ENCODE results near the gene TRMT61B. TPM values are rescaled to one million over a fixed set of nuclear protein-coding genes. Genes with fewer than 3 reads are reported as not detected.

The TRMT61B gene
- total and polyA plus RNA-seq, 2 donors (not counting 1 experiment from before 2014, with no cell fraction given): 15.5 to 20.3 TPM

DNA sequence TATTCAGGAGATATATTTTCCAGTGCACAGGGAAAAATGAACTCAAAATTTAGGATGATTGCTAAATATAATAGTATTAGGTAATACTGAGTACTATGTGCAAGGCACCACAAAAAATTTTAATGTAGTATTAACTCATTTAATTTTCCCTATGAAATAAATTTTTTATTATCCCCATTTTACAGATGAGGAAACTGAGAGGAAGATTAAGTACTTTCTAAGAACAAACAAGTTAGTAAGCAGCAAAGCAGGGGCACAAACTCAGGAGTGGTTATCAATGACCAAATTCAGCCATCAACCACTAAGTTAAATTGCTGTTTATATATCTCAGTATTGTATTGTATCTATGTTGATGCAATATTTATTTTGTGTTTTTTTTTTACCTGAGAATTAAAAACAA lies 45.2 kb downstream of the TRMT61B start:
- Histone ChIP-seq H3K4me1 (ENCODE audit: control insufficient read depth in 2 of 2, insufficient read depth in 2 of 2, low read length in 2 of 2) (no peaks in the 10 kb centered on the region), H4K20me1 (ENCODE audit: control insufficient read depth, insufficient read depth, low read length, poor library complexity, severe bottlenecking) (no peaks in the 10 kb centered on the region), H3K4me3 (ENCODE audit: control extremely low read depth in 1 of 5, extremely low read depth in 1 of 5, insufficient read depth in 1 of 5, low read depth in 2 of 5, low read length in 4 of 5) (no peak overlapping the region), H3K9me3 (ENCODE audit: control extremely low read depth in 1 of 3, control insufficient read depth in 2 of 3, insufficient read depth in 1 of 3, low read length in 2 of 3) (no peaks in the 10 kb centered on the region), H3K27me3 (replicated peaks in 1 of 4; ENCODE audit: control extremely low read depth in 1 of 4, control insufficient read depth in 3 of 4, insufficient read depth in 4 of 4, low read length in 3 of 4) (no peaks in the 10 kb centered on the region), H3K27ac (ENCODE audit: low read length in 2 of 2) (no peak overlapping the region), H3K36me3 (replicated peaks in 1 of 2; ENCODE audit: control extremely low read depth in 1 of 2, control insufficient read depth in 1 of 2, extremely low read depth in 1 of 2, insufficient read depth in 2 of 2, low read length in 1 of 2) (no peaks in the 10 kb centered on the region), H3K9ac (ENCODE audit: low read length) (no peak overlapping the region), H3K79me2 (ENCODE audit: control insufficient read depth, insufficient read depth, low read length) (no peaks in the 10 kb centered on the region), H3K4me2 (replicated peaks; ENCODE audit: low read depth, low read length, poor library complexity, severe bottlenecking) (no peak overlapping the region), H2AFZ (ENCODE audit: insufficient read depth, low read depth, low read length, poor library complexity, severe bottlenecking) (no peak overlapping the region)
- no peak overlapping the region for H3K27ac Mint-ChIP-seq
- H3K4me3 Mint-ChIP-seq: no peak overlapping the region
- TF ChIP-seq, protein P1, sequence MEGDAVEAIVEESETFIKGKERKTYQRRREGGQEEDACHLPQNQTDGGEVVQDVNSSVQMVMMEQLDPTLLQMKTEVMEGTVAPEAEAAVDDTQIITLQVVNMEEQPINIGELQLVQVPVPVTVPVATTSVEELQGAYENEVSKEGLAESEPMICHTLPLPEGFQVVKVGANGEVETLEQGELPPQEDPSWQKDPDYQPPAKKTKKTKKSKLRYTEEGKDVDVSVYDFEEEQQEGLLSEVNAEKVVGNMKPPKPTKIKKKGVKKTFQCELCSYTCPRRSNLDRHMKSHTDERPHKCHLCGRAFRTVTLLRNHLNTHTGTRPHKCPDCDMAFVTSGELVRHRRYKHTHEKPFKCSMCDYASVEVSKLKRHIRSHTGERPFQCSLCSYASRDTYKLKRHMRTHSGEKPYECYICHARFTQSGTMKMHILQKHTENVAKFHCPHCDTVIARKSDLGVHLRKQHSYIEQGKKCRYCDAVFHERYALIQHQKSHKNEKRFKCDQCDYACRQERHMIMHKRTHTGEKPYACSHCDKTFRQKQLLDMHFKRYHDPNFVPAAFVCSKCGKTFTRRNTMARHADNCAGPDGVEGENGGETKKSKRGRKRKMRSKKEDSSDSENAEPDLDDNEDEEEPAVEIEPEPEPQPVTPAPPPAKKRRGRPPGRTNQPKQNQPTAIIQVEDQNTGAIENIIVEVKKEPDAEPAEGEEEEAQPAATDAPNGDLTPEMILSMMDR (IDR thresholded peaks at IDR 0.05): no peak
- no peak for TF ChIP-seq EZH2 (IDR thresholded peaks at IDR 0.05; ENCODE audit: borderline replicate concordance, insufficient read depth, low read depth, low read length, poor library complexity, severe bottlenecking)
- H3K4me1 Mint-ChIP-seq: peaks cover 3% of the 10 kb centered on the region
- no peaks in the 10 kb centered on the region for H3K9me3 Mint-ChIP-seq (ENCODE audit: insufficient read depth)
- CTCF ChIA-PET: interaction anchor here (0.7 to 2.2 kb wide), 4 partner anchors 231 to 418 kb away, joined by 3 to 5 read pairs (median 4); no protein-coding TSS in a partner anchor
- no peaks in the 10 kb centered on the region for H3K27me3 Mint-ChIP-seq
- ATAC-seq (ENCODE audit: low read depth): no peak
- POLR2A ChIA-PET: no interaction called here
- intact Hi-C loops (cut with micrococcal nuclease): loop anchor here (5.0 kb wide), 3 partner anchors 82 to 482 kb away; no protein-coding TSS in a partner anchor
- no peak for DNase-seq

DNA sequence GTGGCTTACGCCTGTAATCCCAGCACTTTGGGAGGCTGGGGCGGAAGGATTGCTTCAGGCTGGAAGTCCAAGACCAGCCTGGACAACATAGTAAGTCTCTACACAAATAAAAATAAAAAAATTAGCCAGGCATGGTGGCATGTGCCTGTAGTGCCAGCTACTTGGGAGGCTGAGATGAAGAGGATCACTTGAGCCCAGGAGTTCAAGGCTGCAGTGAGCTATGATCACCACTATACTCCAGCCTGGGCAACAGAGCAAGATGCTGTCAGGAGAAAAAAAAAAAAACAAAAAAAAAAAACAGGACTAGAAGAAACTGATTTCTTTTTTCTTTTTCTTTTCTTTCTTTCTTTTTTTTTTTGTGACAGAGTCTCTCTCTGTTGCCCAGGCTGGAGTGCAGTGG lies 45.9 kb downstream of the TRMT61B start:
- WGBS (ENCODE audit: insufficient coverage): no CpG with 5 or more reads among the region's 2 CpGs
- Histone ChIP-seq H3K4me3 (ENCODE audit: control extremely low read depth in 1 of 5, extremely low read depth in 1 of 5, insufficient read depth in 1 of 5, low read depth in 2 of 5, low read length in 4 of 5) (no peak overlapping the region), H3K36me3 (replicated peaks in 1 of 2; ENCODE audit: control extremely low read depth in 1 of 2, control insufficient read depth in 1 of 2, extremely low read depth in 1 of 2, insufficient read depth in 2 of 2, low read length in 1 of 2) (no peaks in the 10 kb centered on the region), H2AFZ (ENCODE audit: insufficient read depth, low read depth, low read length, poor library complexity, severe bottlenecking) (no peak overlapping the region), H3K27me3 (replicated peaks in 1 of 4; ENCODE audit: control extremely low read depth in 1 of 4, control insufficient read depth in 3 of 4, insufficient read depth in 4 of 4, low read length in 3 of 4) (no peaks in the 10 kb centered on the region), H3K27ac (ENCODE audit: low read length in 2 of 2) (no peak overlapping the region), H3K4me2 (replicated peaks; ENCODE audit: low read depth, low read length, poor library complexity, severe bottlenecking) (no peak overlapping the region), H4K20me1 (ENCODE audit: control insufficient read depth, insufficient read depth, low read length, poor library complexity, severe bottlenecking) (no peaks in the 10 kb centered on the region), H3K9ac (ENCODE audit: low read length) (no peak overlapping the region), H3K9me3 (ENCODE audit: control extremely low read depth in 1 of 3, control insufficient read depth in 2 of 3, insufficient read depth in 1 of 3, low read length in 2 of 3) (no peaks in the 10 kb centered on the region), H3K4me1 (ENCODE audit: control insufficient read depth in 2 of 2, insufficient read depth in 2 of 2, low read length in 2 of 2) (no peaks in the 10 kb centered on the region), H3K79me2 (ENCODE audit: control insufficient read depth, insufficient read depth, low read length) (no peaks in the 10 kb centered on the region)
- intact Hi-C loops (cut with micrococcal nuclease): loop anchor here (5.0 kb wide), 3 partner anchors 83 to 483 kb away; no protein-coding TSS in a partner anchor
- H3K27ac Mint-ChIP-seq: no peak overlapping the region
- H3K4me3 Mint-ChIP-seq: no peak overlapping the region
- POLR2A ChIA-PET: no interaction called here
- TF ChIP-seq, protein P1 (IDR thresholded peaks at IDR 0.05): no peak
- no peak for TF ChIP-seq EZH2 (IDR thresholded peaks at IDR 0.05; ENCODE audit: borderline replicate concordance, insufficient read depth, low read depth, low read length, poor library complexity, severe bottlenecking)
- CTCF ChIA-PET: interaction anchor here (0.7 to 2.2 kb wide), 3 partner anchors 17 to 419 kb away, joined by 3 to 5 read pairs (median 5); no protein-coding TSS in a partner anchor
- DNase-seq (no peak), ATAC-seq (ENCODE audit: low read depth) (no peak)
- H3K27me3 Mint-ChIP-seq: no peaks in the 10 kb centered on the region
- H3K4me1 Mint-ChIP-seq: peaks cover 3% of the 10 kb centered on the region
- no peaks in the 10 kb centered on the region for H3K9me3 Mint-ChIP-seq (ENCODE audit: insufficient read depth)
